Activated B cell treated with CpG ODN at 0.5 μM for 24 hours (primary cell): ENCODE data around the gene LRRC28. TPM values are rescaled to one million over a fixed set of nuclear protein-coding genes. Genes with fewer than 3 reads are reported as not detected.
A peak's percentile ranks its signal among the peaks of the same experiment; 100 is the strongest.

ENCODE experiments used
- ATAC-seq: fragments of 200-7000 bp; cut with Tn5 transposase; one replicate; pipeline ENCODE4 v1.10.0; 2021; ENCODE audit warnings: low read depth, mild to moderate bottlenecking, moderate library complexity
- CTCF ChIA-PET: fragments of 350-600 bp; sonication (Branson Sonifier 250); formaldehyde crosslinking; loops from one replicate; lab custom pipeline; 2021; ENCODE audit warnings: antibody characterized with exemption; lab: Charles Lee
- POLR2A ChIA-PET: fragments of 350-600 bp; sonication (Branson Sonifier 250); formaldehyde crosslinking; loops from one replicate; lab custom pipeline; 2021; ENCODE audit warnings: antibody characterized with exemption; lab: Charles Lee
- DNase-seq: peaks from one replicate; pipeline ENCODE4 v3.0.0; 2022
- H3K27ac Mint-ChIP-seq: one replicate; pipeline ENCODE4 v1.8.0; 2020; ENCODE audit warnings: mixed read lengths
- H3K27me3 Mint-ChIP-seq: one replicate; pipeline ENCODE4 v1.8.0; 2021; ENCODE audit warnings: mixed read lengths
- H3K36me3 Mint-ChIP-seq: one replicate; pipeline ENCODE4 v1.8.0; 2021; ENCODE audit warnings: low read depth, mixed read lengths
- H3K4me1 Mint-ChIP-seq: one replicate; pipeline ENCODE4 v1.8.0; 2021; ENCODE audit warnings: mixed read lengths
- H3K4me3 Mint-ChIP-seq: one replicate; pipeline ENCODE4 v1.8.0; 2020; ENCODE audit warnings: mild to moderate bottlenecking, mixed read lengths
- H3K9me3 Mint-ChIP-seq: one replicate; pipeline ENCODE4 v1.8.0; 2020; ENCODE audit warnings: mixed read lengths
- CTCF ChIP-seq: fragments of 200-600 bp; IDR thresholded peaks from one replicate; pipeline ENCODE4 v1.8.0; 2022; ENCODE audit warnings: antibody characterized with exemption, mild to moderate bottlenecking
- intact Hi-C: fragments of 100-400 bp; cut with micrococcal nuclease; formaldehyde crosslinking; loops from one replicate; pipeline ENCODE4 v1.15.1; 2024
- total RNA-seq: library from RNA; stranded (reverse); gene quantifications from 2 replicates; pipeline ENCODE4 v1.2.3, GENCODE V29; 2022

The LRRC28 gene
- total RNA-seq, 1 donor from 2014 or later: 21.2 TPM

- intact Hi-C loops: no loop called here
- ATAC-seq (peak; percentile 56), DNase-seq (no peak)
- peaks cover 4% of the 10 kb centered on the region for H3K4me1 Mint-ChIP-seq
- TF ChIP-seq CTCF: no peak
- H3K9me3 Mint-ChIP-seq: no peaks in the 10 kb centered on the region
- POLR2A ChIA-PET: interaction anchor here (1.1 kb wide), 1 partner anchor 11 kb away, joined by 5 read pairs; the partner anchor contains the start of gene LRRC28
- H3K27ac Mint-ChIP-seq: no peak overlapping the region
- no peaks in the 10 kb centered on the region for H3K27me3 Mint-ChIP-seq
- H3K36me3 Mint-ChIP-seq: no peaks in the 10 kb centered on the region
- CTCF ChIA-PET: no interaction called here
- no peak overlapping the region for H3K4me3 Mint-ChIP-seq
Measured at GRCh38 chr15:99239545-99240198, 11.6 kb upstream of the LRRC28 start.

- H3K4me3 Mint-ChIP-seq: no peak overlapping the region
- H3K27ac Mint-ChIP-seq: no peak overlapping the region
- ChIA-PET POLR2A (no interaction called here), CTCF (no interaction called here)
- ATAC-seq (no peak), DNase-seq (no peak)
- no peak for TF ChIP-seq CTCF
- no peaks in the 10 kb centered on the region for H3K36me3 Mint-ChIP-seq
- no peaks in the 10 kb centered on the region for H3K9me3 Mint-ChIP-seq
- peaks cover 4% of the 10 kb centered on the region for H3K4me1 Mint-ChIP-seq
- intact Hi-C loops: no loop called here
- H3K27me3 Mint-ChIP-seq: no peaks in the 10 kb centered on the region
Measured at GRCh38 chr15:99241752-99242151, 9.5 kb upstream of the LRRC28 start.

- Mint-ChIP-seq H3K9me3 (no peaks in the 10 kb centered on the region), H3K27me3 (no peaks in the 10 kb centered on the region), H3K36me3 (no peaks in the 10 kb centered on the region), H3K4me3 (no peak overlapping the region), H3K27ac (no peak overlapping the region), H3K4me1 (peaks cover 4% of the 10 kb centered on the region)
- intact Hi-C loops: no loop called here
- no peak for TF ChIP-seq CTCF
- ChIA-PET POLR2A (no interaction called here), CTCF (no interaction called here)
- ATAC-seq (no peak), DNase-seq (no peak)
Measured at GRCh38 chr15:99244306-99244705, 7.0 kb upstream of the LRRC28 start.

GRCh38 chr15:99247062-99247461 is 4.2 kb upstream of the LRRC28 start:
- TF ChIP-seq CTCF: no peak
- Mint-ChIP-seq H3K36me3 (no peaks in the 10 kb centered on the region), H3K4me3 (no peak overlapping the region), H3K9me3 (no peaks in the 10 kb centered on the region), H3K27me3 (no peaks in the 10 kb centered on the region), H3K27ac (no peak overlapping the region), H3K4me1 (peaks cover 11% of the 10 kb centered on the region)
- ChIA-PET POLR2A (no interaction called here), CTCF (no interaction called here)
- DNase-seq (no peak), ATAC-seq (no peak)
- intact Hi-C loops: no loop called here

GRCh38 chr15:99248000-99248715 is 3.1 kb upstream of the LRRC28 start:
- ATAC-seq: no peak
- Mint-ChIP-seq H3K27ac (no peak overlapping the region), H3K27me3 (no peaks in the 10 kb centered on the region), H3K9me3 (no peaks in the 10 kb centered on the region), H3K4me3 (no peak overlapping the region), H3K36me3 (no peaks in the 10 kb centered on the region), H3K4me1 (peaks cover 20% of the 10 kb centered on the region)
- intact Hi-C loops: no loop called here
- no peak for DNase-seq
- POLR2A ChIA-PET: no interaction called here
- CTCF ChIA-PET: no interaction called here
- TF ChIP-seq CTCF: no peak
